Measurements from ENCODE around the gene IL3. TPM values are rescaled to one million over a fixed set of nuclear protein-coding genes. Genes with fewer than 3 reads are reported as not detected.

Gene IL3
- total and polyA plus RNA-seq, 9 of the 15 experiments (the other 6 are each of a cell fraction or from before 2014, with no cell fraction given) = not detected

DNA sequence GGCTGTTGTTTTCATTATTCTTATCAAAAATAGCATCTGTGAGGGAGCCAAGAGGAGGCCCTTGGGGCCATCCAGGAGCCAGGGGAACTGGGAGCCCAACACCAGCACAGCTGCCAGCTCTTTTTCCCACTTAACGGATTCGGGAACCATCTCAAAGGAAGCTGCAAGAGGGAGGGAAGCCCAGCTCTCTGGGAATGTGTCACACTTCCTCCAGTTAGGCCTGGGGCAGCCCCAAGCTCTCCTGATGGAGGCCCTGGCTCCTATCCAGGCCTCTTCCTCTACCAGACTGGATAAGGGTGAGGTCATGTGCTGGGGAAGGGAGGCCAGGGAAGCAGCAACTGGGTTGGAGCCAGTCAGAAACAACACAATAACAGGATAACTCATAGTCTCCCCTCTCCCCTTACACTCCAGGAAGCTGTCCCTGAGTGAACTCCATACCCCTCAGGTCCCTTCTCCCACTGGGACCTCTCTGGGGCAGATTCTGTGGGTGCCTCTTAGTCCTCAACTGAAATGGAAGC is 25.9 kb downstream of the IL3 start (continued):
- TF ChIP-seq THAP7 (CRISPR knock-in tag; IDR thresholded peaks at IDR 0.05) (no peak), SAFB (IDR thresholded peaks at IDR 0.05; ENCODE audit: borderline replicate concordance, low read depth, low read length) (no peak), CCAR2 (IDR thresholded peaks at IDR 0.05; ENCODE audit: low read depth, low read length) (no peak), TCFL5 (CRISPR knock-in tag; conservative IDR thresholded peaks at IDR 0.05) (no peak), MTA3 (IDR thresholded peaks at IDR 0.05; ENCODE audit: borderline replicate concordance) (peak; percentile 61; the same call in 1 of the 2 replicates), U2AF1 (optimal IDR thresholded peaks at IDR 0.05; ENCODE audit: low read depth, low read length) (no peak), CCNT2 (IDR thresholded peaks at IDR 0.05; ENCODE audit: borderline replicate concordance, extremely low read depth, insufficient read length, low read depth, low read length) (no peak), ZZZ3 (IDR thresholded peaks at IDR 0.05) (no peak), PRPF4 (IDR thresholded peaks at IDR 0.05; ENCODE audit: insufficient read depth, low read depth, low read length, poor library complexity, severe bottlenecking) (no peak), FOSL1 (tag; conservative IDR thresholded peaks at IDR 0.05) (peak; percentile 49; the same call in 1 of the 2 replicates), ZNF589 (CRISPR knock-in tag; IDR thresholded peaks at IDR 0.05; ENCODE audit: low read depth) (peak; percentile 51; the same call in 1 of the 2 replicates)
- TF ChIP-seq, protein P1, sequence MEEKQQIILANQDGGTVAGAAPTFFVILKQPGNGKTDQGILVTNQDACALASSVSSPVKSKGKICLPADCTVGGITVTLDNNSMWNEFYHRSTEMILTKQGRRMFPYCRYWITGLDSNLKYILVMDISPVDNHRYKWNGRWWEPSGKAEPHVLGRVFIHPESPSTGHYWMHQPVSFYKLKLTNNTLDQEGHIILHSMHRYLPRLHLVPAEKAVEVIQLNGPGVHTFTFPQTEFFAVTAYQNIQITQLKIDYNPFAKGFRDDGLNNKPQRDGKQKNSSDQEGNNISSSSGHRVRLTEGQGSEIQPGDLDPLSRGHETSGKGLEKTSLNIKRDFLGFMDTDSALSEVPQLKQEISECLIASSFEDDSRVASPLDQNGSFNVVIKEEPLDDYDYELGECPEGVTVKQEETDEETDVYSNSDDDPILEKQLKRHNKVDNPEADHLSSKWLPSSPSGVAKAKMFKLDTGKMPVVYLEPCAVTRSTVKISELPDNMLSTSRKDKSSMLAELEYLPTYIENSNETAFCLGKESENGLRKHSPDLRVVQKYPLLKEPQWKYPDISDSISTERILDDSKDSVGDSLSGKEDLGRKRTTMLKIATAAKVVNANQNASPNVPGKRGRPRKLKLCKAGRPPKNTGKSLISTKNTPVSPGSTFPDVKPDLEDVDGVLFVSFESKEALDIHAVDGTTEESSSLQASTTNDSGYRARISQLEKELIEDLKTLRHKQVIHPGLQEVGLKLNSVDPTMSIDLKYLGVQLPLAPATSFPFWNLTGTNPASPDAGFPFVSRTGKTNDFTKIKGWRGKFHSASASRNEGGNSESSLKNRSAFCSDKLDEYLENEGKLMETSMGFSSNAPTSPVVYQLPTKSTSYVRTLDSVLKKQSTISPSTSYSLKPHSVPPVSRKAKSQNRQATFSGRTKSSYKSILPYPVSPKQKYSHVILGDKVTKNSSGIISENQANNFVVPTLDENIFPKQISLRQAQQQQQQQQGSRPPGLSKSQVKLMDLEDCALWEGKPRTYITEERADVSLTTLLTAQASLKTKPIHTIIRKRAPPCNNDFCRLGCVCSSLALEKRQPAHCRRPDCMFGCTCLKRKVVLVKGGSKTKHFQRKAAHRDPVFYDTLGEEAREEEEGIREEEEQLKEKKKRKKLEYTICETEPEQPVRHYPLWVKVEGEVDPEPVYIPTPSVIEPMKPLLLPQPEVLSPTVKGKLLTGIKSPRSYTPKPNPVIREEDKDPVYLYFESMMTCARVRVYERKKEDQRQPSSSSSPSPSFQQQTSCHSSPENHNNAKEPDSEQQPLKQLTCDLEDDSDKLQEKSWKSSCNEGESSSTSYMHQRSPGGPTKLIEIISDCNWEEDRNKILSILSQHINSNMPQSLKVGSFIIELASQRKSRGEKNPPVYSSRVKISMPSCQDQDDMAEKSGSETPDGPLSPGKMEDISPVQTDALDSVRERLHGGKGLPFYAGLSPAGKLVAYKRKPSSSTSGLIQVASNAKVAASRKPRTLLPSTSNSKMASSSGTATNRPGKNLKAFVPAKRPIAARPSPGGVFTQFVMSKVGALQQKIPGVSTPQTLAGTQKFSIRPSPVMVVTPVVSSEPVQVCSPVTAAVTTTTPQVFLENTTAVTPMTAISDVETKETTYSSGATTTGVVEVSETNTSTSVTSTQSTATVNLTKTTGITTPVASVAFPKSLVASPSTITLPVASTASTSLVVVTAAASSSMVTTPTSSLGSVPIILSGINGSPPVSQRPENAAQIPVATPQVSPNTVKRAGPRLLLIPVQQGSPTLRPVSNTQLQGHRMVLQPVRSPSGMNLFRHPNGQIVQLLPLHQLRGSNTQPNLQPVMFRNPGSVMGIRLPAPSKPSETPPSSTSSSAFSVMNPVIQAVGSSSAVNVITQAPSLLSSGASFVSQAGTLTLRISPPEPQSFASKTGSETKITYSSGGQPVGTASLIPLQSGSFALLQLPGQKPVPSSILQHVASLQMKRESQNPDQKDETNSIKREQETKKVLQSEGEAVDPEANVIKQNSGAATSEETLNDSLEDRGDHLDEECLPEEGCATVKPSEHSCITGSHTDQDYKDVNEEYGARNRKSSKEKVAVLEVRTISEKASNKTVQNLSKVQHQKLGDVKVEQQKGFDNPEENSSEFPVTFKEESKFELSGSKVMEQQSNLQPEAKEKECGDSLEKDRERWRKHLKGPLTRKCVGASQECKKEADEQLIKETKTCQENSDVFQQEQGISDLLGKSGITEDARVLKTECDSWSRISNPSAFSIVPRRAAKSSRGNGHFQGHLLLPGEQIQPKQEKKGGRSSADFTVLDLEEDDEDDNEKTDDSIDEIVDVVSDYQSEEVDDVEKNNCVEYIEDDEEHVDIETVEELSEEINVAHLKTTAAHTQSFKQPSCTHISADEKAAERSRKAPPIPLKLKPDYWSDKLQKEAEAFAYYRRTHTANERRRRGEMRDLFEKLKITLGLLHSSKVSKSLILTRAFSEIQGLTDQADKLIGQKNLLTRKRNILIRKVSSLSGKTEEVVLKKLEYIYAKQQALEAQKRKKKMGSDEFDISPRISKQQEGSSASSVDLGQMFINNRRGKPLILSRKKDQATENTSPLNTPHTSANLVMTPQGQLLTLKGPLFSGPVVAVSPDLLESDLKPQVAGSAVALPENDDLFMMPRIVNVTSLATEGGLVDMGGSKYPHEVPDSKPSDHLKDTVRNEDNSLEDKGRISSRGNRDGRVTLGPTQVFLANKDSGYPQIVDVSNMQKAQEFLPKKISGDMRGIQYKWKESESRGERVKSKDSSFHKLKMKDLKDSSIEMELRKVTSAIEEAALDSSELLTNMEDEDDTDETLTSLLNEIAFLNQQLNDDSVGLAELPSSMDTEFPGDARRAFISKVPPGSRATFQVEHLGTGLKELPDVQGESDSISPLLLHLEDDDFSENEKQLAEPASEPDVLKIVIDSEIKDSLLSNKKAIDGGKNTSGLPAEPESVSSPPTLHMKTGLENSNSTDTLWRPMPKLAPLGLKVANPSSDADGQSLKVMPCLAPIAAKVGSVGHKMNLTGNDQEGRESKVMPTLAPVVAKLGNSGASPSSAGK (IDR thresholded peaks at IDR 0.05) = no peak
- TF ChIP-seq, protein P2, sequence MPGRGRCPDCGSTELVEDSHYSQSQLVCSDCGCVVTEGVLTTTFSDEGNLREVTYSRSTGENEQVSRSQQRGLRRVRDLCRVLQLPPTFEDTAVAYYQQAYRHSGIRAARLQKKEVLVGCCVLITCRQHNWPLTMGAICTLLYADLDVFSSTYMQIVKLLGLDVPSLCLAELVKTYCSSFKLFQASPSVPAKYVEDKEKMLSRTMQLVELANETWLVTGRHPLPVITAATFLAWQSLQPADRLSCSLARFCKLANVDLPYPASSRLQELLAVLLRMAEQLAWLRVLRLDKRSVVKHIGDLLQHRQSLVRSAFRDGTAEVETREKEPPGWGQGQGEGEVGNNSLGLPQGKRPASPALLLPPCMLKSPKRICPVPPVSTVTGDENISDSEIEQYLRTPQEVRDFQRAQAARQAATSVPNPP (IDR thresholded peaks at IDR 0.05; ENCODE audit: borderline replicate concordance, insufficient read depth, insufficient read length) = no peak

All from K562 (cell line).